ENCODE results near the gene SERPINB7. TPM values are rescaled to one million over a fixed set of nuclear protein-coding genes. Genes with fewer than 3 reads are reported as not detected.

Gene SERPINB7
- polyA plus RNA-seq, 1 of the 3 experiments (the other 2 are of a cell fraction) = 99.5 TPM

GRCh38 chr18:63817441-63818051 lies 42.3 kb downstream of the SERPINB7 start (continued):
- TF ChIP-seq ZBTB33 (IDR thresholded peaks at IDR 0.05; ENCODE audit: borderline replicate concordance, low read depth) (no peak), EP300 (IDR thresholded peaks at IDR 0.05; ENCODE audit: borderline replicate concordance in 1 of 2, low read depth in 1 of 2, low read length in 1 of 2) (no peak), RXRA (IDR thresholded peaks at IDR 0.05; ENCODE audit: borderline replicate concordance, low read depth) (no peak), YY1 (IDR thresholded peaks at IDR 0.05; ENCODE audit: low read depth) (peak; percentile 41; the same call in 1 of the 2 replicates), MAX (IDR thresholded peaks at IDR 0.05; ENCODE audit: low read depth) (no peak), CTCF (IDR thresholded peaks at IDR 0.05) (no peak)

- peak overlapping the region; percentile 19 to 77; a peak in 2 of 4 replicates for H3K27ac ChIP-seq (ENCODE audit: low read depth in 2 of 2, low read length in 1 of 2)
- ChIA-PET CTCF (interaction anchor here (1.4 kb wide), 1 partner anchor 9 kb away, joined by 3 read pairs; no protein-coding TSS in a partner anchor), POLR2A (no interaction called here)
- H2AFZ ChIP-seq (ENCODE audit: low read depth) = no peak overlapping the region
- H3K4me2 ChIP-seq = no peak overlapping the region
- H3K9me3 ChIP-seq = no peaks in the 10 kb centered on the region
- H4K20me1 ChIP-seq (ENCODE audit: insufficient read depth) = no peaks in the 10 kb centered on the region
- H3K4me3 ChIP-seq (ENCODE audit: low read depth in 2 of 2, low read length in 1 of 2) = no peak overlapping the region
- H3F3A ChIP-seq (replicated peaks; ENCODE audit: insufficient read depth) = peaks cover 9% of the 10 kb centered on the region
- no peaks in the 10 kb centered on the region for H3K9me2 ChIP-seq
- H3K36me3 ChIP-seq (replicated peaks in 1 of 2; ENCODE audit: control insufficient read depth in 1 of 2, insufficient read depth in 2 of 2, low read length in 1 of 2) = no peaks in the 10 kb centered on the region
- H3K27me3 ChIP-seq (ENCODE audit: insufficient read depth) = no peaks in the 10 kb centered on the region
- no peaks in the 10 kb centered on the region for H3K79me2 ChIP-seq (ENCODE audit: insufficient read depth)
- peaks cover 2 to 7% of the 10 kb centered on the region in 2 experiments; a peak in 2 of 4 replicates for H3K4me1 ChIP-seq (ENCODE audit: control insufficient read depth in 1 of 2, insufficient read depth in 2 of 2, low read depth in 1 of 2, low read length in 1 of 2)
- DNase-seq = no peak
- no CpG with 5 or more reads among the region's 1 CpG for WGBS (ENCODE audit: low lambda C conversion rate)
- no peak overlapping the region for H3K9ac ChIP-seq
- TF ChIP-seq CTCF (IDR thresholded peaks at IDR 0.05) (no peak), FOXJ3 (CRISPR knock-in tag; IDR thresholded peaks at IDR 0.05) (no peak), JUND (IDR thresholded peaks at IDR 0.05) (no peak), USF1 (IDR thresholded peaks at IDR 0.05; ENCODE audit: borderline replicate concordance, low read depth) (no peak), EP300 (IDR thresholded peaks at IDR 0.05; ENCODE audit: borderline replicate concordance in 1 of 2, low read depth in 1 of 2, low read length in 1 of 2) (no peak), MXI1 (IDR thresholded peaks at IDR 0.05; ENCODE audit: low read depth, low read length) (no peak), NRF1 (IDR thresholded peaks at IDR 0.05; ENCODE audit: low read depth, low read length) (no peak), IRF3 (IDR thresholded peaks at IDR 0.05; ENCODE audit: low read depth, low read length) (no peak), MEF2A (IDR thresholded peaks at IDR 0.05; ENCODE audit: borderline replicate concordance, low read depth) (no peak), POLR2AphosphoS5 (IDR thresholded peaks at IDR 0.05; ENCODE audit: low read depth, low read length) (no peak), RCOR1 (IDR thresholded peaks at IDR 0.05; ENCODE audit: low read length) (no peak), REST (IDR thresholded peaks at IDR 0.05; ENCODE audit: low read depth, low read length) (no peak), MAX (IDR thresholded peaks at IDR 0.05; ENCODE audit: low read depth) (no peak), NFIC (IDR thresholded peaks at IDR 0.05; ENCODE audit: borderline replicate concordance) (no peak)
Observed at GRCh38 chr18:63818212-63818611, 43.0 kb downstream of the SERPINB7 start.

Data from SK-N-SH (cell line).